ENCODE measurements around the gene FAM193A.
A peak's percentile ranks its signal among the peaks of the same experiment; 100 is the strongest.
"Not testable (repeated sequence)": the region's sequence is repeated elsewhere in the genome, so short reads cannot be mapped to it uniquely, and the experiment has no call there.

FAM193A gene

DNA sequence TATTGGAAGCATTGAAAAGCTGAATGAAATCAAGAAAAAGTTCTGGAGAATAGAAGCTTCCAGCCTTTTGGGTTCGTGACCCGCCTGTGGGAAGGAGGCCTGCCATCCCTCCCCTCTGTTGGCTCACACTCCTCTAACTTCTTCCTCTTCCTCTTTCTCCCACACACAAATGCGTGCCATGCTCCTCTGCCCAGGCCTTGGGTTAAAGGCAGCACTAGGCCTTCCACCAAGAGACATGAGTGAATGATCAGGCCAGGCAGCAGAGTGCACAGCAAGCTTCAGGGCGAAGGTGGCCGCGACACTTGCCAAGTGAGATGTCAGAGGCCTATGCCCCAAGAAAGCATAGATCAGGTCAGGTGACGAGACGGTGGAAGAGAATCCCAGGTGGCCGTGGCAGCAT, 38.4 kb downstream of the FAM193A start:
- DNase-seq = peak; percentile 71

DNA sequence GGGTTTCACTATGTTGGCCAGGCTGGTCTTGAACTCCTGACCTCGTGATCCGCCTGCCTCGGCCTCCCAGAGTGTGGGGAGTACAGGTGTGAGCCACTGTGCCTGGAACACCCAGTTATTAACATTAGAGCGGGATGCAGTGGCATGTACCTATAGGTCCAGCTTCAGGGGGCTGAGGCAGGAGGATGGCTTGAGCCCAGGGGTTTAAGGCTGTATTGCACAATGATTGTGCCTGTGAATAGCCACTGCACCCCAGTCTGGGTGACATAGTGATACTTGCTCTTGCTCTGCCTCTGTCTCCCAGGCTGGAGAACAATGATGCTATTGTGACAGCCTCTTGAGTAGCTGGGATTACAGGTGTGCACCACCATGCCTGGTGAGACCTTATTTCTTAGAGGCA, 39.8 kb downstream of the FAM193A start:
- DNase-seq = no peak

DNA sequence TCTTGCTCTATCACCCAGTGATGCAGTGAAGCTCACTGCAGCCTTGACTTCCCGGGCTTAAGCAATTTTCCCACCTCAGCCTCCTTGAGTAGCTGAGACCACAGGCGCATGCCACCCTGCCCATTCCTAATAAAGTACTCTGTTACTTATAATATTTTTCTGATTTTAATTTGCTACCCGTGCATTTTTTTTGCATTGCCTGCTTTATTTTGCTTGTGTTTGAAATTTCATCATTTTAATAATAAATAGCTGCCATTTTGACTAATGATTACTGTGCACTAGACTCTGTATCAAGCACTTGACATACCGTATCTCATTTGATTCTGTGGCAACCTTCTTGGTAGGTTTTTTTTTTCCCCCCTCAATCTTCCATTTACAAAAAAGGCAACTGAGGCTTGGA, 41.7 kb downstream of the FAM193A start:
- DNase-seq = no peak

DNA sequence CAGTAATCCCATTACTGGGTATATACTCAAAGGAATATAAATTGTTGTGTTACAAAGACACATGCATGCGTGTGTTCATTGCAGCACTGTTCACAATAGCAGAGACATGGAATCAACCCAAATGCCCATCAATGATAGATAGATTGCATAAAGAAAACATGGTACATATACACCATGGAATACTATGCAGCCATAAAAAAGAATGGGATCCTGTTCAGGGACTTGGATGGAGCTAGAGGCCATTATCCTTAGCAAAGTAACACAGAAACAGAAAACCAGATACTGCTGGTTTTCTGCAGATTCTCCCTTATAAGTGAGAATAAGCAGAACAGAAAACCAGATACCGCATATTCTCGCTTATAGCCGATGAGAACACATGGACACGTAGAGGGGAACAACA, 43.5 kb downstream of the FAM193A start:
- DNase-seq = no peak

DNA sequence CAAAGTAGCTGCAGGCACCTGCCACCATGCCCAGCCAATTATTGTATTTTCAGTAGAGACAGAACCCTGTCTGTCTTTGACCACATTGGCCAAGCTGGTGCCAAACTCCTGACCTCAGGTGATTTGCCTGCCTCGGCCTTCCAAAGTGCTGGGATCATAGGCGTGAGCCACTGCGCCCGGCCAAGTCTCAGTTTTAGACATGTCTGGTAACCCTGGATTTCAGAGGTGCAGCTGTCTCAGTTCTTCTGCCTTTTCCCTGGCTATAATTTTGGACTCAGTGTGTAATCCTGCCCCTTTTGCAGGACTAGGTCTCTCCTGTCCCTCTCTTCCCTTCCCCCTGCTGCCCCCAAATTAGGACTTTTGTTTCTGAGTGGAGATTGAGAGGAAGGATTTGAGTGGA, 46.6 kb downstream of the FAM193A start:
- DNase-seq = no peak

DNA sequence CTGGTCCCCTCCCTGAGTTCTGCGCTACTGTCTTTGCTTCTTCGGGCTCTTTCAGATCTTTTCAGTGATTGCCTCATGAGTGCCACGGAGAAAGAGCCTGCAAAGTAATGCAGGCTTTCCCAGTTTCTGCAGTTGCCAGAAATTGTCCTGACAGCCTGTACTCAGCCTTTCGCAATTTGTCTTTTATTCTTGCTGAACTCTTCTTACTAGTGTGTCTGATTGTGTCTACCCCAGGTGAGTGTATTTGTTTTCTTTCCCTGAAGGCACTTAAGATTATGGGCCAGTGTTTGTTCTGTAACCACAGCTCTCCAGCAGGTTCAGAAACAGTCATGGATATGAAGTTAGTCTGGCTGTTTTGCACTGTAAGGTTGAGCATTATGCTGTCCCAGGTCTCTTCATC, 47.1 kb downstream of the FAM193A start:
- DNase-seq = no peak

DNA sequence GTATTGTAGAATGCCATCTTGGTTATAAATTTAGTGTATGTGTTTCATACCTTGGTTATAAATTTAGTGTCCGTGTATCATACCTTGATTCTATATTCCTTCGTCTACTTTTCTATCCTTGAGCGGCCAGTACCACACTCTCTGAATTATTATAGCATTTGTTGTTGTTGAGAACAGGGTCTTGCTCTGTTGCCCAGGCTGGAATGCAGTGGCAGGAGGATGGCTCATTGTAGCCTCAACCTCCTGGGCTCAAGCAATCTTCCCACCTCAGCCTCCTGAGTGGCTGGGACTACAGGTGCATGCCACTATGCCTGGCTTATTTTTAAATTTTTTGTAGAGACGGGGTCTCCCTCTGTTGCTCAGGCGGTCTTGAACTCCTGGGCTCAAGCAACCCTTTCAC, 50.1 kb downstream of the FAM193A start:
- no peak for DNase-seq

DNA sequence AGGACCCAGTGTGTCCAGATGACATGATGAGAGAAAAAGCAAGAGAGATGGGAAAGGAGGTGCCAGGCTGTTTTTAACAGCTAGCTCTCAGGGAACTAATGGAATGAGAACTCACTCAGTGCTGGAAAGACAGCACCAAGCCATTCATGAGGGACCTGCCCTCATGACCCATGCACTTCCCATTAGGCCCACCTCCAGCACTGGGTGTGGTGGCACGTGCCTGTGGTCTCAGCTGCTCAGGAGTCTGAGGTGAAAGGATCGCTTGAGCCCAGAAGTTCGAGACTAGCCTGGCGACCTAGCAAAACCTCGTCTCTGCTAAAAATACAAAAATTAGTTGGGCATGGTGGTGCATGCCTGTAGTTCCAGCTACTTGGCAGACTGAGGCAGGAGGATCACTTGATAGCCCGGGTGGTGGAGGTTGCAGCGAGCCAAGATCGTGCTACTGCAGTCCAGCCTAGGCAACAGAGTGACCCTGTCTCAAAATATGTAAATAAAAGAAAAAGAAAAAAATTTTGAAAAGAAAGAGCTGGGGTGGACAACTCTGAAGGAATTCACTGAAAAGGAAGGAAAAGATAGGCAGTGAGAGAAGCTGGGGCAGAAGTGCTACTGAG, 50.9 kb downstream of the FAM193A start:
- peak; percentile 50 for DNase-seq

DNA sequence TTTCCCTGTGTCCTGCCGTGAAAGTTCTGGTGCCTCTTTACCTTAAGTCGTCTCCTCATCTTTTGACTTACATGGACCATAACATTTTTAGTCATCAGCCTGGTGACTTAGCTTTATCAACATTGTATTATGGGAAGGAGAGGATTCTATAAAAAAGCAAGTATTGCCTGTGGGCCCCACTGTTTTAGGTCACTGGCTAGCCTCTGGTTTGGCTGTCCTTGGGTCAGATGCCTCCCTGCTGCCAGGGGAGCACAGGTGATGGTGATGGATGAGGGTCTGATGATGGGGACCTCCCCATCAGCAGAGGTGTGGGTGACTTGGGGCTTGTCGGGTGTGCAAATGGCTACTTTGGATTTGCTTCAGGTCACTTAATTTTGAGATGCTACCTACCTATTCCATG, 51.8 kb downstream of the FAM193A start:
- DNase-seq = no peak

DNA sequence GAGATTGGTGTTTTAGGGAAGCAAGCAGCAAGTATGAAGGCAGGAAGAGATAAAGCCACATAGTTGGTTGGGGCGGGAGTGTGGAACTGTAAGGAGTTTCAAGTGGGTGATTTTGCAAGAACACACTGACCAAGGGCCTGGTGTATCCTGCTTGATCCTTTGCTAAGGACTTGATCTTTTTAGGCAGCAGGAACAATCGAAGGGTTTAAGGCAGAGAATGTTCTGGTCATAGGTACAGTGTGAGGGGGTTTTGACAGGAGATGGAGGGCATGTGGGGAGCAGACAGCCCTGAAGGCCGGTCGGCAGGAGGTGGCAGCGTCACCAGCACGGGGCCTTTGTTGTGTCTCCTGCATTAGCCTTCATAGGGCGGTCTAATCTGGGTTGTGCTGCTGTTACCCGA, 54.7 kb downstream of the FAM193A start:
- DNase-seq = peak; percentile 81

DNA sequence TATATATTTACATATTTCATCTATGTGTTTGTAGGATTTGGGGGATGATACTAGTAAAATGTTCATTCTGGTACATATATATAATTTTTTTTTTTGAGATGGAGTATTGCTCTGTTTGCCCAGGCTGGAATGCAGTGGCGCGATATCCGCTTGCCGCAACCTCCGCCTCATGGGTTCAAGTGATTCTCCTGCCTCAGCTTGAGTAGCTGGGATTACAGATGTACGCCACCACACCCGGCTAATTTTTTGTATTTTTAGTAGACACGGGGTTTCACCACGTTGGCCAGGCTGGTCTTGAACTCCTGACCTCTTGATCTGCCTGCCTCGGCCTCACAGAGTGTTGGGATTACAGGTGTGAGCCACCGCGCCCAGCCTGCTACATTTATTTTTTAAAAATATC, 55.6 kb downstream of the FAM193A start:
- not testable (repeated sequence) for DNase-seq

DNA sequence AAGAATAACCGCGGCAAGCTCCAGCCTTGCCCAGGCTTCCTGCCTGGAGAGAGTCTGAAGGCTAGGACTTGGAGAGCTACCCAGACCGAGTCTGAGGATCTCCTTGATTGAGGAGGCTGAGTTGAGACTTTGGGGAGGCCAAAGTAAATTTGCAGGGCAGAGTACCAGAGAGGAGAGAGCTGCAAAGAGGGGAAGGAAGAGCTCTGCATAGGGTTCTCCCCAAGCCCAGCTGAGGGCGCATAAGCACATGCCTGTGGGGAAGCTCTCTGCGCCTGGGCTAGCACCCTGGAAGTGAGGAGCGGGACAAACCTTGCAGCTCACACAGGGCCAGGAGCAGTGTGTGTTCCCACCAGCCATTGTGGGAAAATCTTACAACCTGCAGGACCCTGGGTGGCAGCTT, 56.1 kb downstream of the FAM193A start:
- DNase-seq = peak; percentile 66

DNA sequence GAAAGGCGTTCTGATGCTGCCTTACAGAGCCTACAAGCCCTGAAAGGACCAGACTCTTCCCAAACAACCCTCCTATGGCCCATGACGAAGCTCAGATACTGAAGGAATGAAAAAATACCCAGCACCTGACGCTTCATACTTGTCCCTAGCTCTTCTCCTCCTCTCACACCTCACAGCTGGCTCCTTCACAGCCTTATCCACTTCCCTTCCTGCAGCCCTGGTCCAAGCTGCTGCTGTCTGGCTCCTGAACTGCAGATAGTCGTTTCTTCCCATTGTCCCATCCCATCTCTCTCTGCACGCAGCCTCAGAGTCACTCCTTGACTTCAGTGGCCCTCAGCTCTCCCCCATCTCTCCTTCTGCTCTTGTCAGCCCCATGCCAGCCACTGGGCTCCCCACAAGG, 56.6 kb downstream of the FAM193A start:
- no peak for DNase-seq

DNA sequence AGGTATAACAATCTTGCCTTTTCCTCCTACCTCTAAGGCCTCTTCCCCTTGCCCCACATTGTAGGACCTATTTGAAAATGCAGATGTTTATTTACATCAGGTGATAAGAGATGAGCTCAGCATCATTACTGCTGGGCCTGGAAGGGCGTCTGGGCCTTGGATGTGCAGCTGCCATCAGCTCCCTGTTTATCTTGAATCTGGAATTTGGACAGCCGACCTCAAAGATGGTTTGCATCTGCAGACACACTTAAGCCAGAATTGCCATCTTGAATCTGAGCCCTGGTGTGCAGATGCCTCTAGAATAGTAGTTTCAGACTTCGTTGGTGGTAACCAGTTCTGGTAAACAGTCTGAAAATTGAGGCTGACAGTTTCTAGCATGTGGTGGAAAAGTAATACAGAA, 59.0 kb downstream of the FAM193A start:
- no peak for DNase-seq

DNA sequence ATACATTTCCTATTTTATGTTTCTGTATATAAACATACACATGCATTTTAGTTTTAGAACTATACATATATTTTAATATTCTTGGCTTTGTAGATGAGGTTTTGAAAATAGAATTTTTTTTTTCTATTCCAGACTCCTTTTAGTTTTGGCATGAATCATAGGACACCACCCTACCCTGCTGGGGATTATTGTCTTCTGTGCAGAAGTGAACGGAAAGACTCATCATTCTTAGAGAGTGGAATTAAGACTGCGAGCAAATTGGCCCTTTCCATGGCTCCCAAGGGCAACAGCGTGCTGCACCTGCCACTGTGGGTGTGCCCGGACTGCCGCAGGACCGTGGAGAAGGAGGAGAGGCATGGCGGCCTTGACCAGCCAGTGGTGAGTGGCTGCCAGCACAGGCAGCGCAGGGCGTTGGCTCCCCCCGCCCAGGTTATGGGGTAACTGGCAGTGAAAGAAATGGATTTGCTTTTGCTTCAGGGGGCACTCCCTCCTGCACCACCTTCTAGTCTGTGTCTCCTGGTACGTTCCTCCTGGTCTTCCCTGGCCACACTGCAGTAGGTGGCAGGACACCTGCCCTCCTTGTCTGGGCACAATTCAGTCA, 59.6 kb downstream of the FAM193A start:
- no peak for DNase-seq

DNA sequence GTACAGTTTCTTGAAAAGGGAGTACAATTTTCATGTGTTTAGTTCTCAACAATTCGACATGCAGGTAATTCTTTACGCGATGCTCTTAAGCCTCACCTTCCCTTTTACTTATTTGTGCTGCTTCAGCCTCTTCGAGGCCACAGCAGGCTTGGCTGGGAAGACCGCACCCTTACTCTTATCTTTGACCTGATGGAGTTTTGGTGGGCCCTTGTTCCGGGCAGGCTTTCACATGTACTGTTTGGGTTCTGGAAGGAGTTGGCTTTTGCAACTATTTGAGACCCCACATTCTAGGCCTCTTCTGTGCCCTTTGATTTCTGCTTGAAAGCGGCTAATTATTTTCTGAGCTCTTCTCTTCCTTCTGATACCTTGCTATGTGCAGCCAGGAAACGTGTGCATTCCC, 60.2 kb downstream of the FAM193A start:
- DNase-seq = peak; percentile 68

DNA sequence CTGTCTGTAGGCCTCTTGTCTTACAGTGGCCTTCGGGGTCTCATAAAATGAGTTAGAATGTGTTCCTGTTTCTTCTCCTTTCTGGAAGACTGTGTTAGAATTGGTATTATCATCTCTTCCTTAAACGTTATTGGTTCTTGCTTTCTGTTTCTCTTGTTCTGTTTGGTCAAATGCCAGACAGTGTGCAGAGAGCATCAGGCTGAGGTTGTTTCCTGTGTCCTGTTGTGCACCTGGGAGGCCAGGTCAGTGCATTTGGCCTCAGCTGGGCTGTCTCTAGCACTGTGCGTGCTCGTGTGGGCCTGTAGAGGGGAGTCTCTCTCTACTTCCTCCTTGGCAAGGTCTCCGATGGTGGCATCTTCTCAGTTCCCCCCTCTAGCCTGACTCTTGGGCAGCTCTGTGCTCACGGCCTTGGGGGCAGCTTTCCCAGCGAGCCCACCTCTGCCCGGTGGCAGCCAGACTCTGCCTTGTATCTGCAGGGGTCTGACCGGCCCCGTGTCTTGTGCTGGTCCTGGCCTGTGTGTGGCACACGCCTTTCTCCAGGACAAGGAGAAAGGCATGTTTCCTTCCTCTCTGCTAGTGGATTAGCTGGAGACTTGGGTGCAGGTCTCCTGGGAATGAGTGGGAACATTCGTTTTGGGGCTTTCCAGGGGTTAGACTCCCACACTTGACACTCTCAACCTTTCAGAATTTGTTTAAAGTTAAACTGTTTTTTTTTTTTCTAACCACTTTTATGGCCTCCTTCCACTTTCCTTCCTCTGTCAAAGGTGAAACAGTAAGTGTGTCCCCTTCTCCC, 62.3 kb downstream of the FAM193A start:
- DNase-seq = peak; percentile 85

DNA sequence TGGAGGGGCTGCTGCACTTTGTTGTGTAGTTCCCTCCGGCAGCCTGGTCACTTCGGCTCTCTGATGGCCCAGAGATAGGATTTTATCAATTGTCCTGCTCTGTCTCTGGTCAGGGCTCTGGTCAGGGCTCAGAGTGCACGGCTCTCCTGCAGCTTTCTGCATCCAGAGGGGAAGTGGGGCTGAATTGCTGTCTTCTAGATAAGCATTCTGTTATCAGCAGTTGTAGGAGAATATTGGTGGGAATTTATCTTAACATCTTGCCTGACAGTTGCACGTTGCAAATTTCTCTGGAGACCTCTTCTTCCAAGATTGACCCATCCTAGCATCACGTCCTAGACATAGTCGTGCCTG, 62.8 kb downstream of the FAM193A start:
- peak; percentile 50 for DNase-seq

DNA sequence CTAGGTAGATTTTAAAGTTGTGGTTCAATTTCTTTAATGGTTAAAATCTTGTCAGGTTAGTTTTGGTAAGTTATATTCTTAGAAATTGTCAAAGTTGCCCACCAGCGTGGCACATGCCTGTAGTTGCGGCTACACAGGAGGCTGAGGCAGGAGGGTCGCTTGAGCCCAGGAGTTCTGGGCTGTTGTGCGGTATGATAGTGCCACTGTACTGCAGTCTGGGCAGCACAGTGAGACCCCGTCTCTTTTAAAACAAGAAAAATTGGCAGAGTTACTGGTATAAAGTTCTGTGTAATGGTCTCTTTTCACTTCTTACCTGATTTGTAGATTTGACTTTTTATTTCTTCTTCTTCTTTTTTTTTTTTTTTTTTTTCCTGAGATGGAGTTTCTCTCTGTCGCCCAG, 64.4 kb downstream of the FAM193A start:
- no peak for DNase-seq

DNA sequence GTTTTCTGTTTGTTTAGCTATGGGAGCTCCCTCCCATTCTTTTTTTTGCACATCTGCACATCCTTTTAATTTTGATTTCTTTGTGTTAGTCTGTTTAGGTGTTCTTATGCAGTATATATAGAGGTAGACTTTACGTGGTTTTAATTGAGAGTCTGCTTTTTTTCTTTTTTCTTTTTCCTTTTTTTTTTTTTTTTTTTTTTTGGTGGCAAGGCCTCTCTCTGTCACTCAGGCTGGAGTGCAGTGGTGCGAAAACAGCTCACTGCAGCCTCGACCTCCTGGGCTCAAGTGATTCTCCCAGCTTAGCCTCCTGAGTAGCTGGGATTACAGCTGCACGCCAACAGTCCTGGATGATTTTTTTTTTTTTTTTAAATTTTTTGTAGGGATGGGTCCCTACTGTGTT, 68.2 kb downstream of the FAM193A start:
- no peak for DNase-seq

DNA sequence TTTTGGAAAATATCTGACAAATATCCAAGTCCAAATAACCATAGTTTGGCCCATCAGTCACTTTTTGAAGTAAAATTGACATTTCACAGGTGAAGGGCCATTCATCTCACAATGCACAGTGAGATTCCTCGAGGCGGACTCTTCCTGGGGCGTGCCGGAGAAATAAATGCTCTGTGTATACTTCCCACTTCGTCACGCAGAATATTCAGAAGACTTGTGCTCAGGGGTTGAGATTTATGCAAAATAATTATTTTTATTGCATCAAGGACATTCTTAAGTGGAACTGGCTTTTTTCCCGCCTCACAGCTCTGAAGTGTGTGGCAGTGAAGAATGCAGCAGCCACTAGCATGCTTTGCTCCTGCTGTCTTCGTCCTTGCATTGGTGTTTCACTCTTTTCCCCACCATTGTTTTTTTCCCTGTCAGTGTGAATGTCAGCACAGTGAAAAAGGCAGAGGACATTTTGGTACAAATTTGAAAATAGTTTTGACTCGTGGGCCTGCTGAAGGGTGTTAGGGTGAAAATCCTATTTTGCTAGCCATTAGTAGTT, 70.6 kb downstream of the FAM193A start:
- DNase-seq = no peak

DNA sequence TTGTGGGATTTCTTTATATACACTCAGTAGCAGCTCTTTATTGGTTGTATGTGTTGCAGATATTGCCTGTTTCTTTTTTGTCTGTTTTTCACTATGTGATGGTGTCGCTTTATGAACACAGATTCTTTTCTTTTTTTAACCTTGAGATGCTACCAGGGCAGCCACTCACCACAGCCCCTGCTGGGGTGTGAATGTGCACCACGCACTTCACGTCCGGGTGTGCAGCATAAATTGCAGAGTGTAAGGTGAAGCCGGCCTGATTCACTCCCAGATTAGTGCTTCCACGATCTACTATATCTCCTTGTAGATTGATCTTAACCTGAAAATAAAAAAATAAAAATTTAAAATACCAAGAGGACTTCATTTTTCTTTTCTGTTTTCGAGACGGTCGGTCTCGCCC, 71.4 kb downstream of the FAM193A start:
- DNase-seq = no peak

DNA sequence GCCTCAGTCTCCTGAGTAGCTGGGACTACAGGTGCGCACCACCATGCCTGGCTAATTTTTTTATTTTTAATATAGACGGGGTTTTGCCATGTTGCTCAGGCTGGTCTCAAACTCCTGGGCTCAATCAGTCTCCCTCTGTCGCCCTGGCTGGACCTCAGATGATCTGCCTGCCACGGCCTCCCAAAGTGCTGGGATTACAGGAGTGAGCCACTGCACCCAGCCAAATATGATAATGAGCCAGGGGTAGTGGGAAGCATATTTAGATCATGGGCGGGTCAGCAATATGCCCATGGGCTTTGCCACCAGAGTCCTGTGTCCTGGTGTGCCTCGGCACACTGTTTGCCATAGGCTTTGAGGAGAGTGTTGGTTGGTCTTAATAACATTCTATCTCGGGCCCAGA, 71.8 kb downstream of the FAM193A start:
- no peak for DNase-seq

DNA sequence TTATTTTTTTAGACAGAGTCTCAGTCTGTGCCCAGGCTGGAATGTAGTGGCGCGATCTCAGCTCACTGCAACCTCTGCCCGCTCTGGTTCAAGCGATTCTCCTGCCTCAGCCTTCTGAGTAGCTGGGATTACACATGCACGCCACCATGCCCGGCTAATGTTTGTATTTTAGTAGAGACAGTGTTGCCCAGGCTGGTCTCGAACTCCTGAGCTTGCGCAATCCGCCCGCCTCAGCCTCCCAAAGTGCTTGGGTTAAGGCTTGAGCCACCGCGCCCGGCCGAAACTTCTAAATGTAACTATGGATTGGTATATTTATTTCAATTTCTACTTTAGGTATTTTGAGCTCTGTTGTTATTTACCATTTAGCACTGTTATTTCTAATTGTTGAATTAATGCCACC, 79.4 kb downstream of the FAM193A start:
- no peak for DNase-seq

Data from hematopoietic multipotent progenitor cell treated with erythropoietin and hydrocortisone succinate and interleukin-3 and kit ligand, for 4 days (in vitro differentiated cells).